Measurements from ENCODE around the gene TMEM63A. TPM values are rescaled to one million over a fixed set of nuclear protein-coding genes. Genes with fewer than 3 reads are reported as not detected.
A peak's percentile ranks its signal among the peaks of the same experiment; 100 is the strongest.

TMEM63A gene
- total RNA-seq, 1 experiment from 2014 or later: 93.9 TPM

GRCh38 chr1:225842788-225843425, 39.3 kb downstream of the TMEM63A start:
- DNase-seq: no peak
- intact Hi-C loops (cut with micrococcal nuclease; ENCODE audit: unreplicated experiment): loop anchor here (10.0 kb wide), 1 partner anchor 288 kb away; no protein-coding TSS in a partner anchor
- peaks cover 2% of the 10 kb centered on the region; the same call in 1 of the 2 replicates for H3K36me3 ChIP-seq (ENCODE audit: control insufficient read depth, insufficient read depth, low read length)
- Mint-ChIP-seq H3K4me1 (ENCODE audit: low read depth, unreplicated experiment) (no peaks in the 10 kb centered on the region), H3K9me3 (ENCODE audit: unreplicated experiment) (no peaks in the 10 kb centered on the region), H3K4me3 (ENCODE audit: unreplicated experiment) (no peak overlapping the region), H3K36me3 (ENCODE audit: insufficient read depth, unreplicated experiment) (peaks cover 72% of the 10 kb centered on the region), H3K27ac (ENCODE audit: unreplicated experiment) (peak overlapping the region; percentile 36), H3K27me3 (ENCODE audit: insufficient read depth, unreplicated experiment) (no peaks in the 10 kb centered on the region)
- no peak for TF ChIP-seq CTCF (IDR thresholded peaks at IDR 0.05; ENCODE audit: insufficient read depth in 1 of 2, low read depth in 1 of 2, low read length in 1 of 2, severe bottlenecking in 1 of 2, unreplicated experiment in 1 of 2)
- H3K9me3 ChIP-seq: no peaks in the 10 kb centered on the region
- H3K27me3 ChIP-seq (replicated peaks; ENCODE audit: control insufficient read depth, insufficient read depth, low read length): no peaks in the 10 kb centered on the region
- no peaks in the 10 kb centered on the region for H3K4me1 ChIP-seq
- CTCF ChIA-PET: interaction anchor here (0.7 kb wide), 1 partner anchor 65 kb away, joined by 3 read pairs; the partner anchor contains the start of gene SRP9
- POLR2A ChIA-PET: no interaction called here
- no TSS peak for BruUV-seq (replicated peaks)
- no peak overlapping the region for H3K4me3 ChIP-seq (ENCODE audit: low read depth, low read length)

GRCh38 chr1:225842074-225842473, 40.1 kb downstream of the TMEM63A start:
- intact Hi-C loops (cut with micrococcal nuclease; ENCODE audit: unreplicated experiment): loop anchor here (10.0 kb wide), 1 partner anchor 287 kb away; no protein-coding TSS in a partner anchor
- Histone ChIP-seq H3K4me1 (no peaks in the 10 kb centered on the region), H3K4me3 (ENCODE audit: low read depth, low read length) (no peak overlapping the region), H3K9me3 (no peaks in the 10 kb centered on the region), H3K27me3 (replicated peaks; ENCODE audit: control insufficient read depth, insufficient read depth, low read length) (no peaks in the 10 kb centered on the region), H3K36me3 (ENCODE audit: control insufficient read depth, insufficient read depth, low read length) (peaks cover 2% of the 10 kb centered on the region; the same call in 1 of the 2 replicates)
- no peak overlapping the region for H3K27ac Mint-ChIP-seq (ENCODE audit: unreplicated experiment)
- H3K27me3 Mint-ChIP-seq (ENCODE audit: insufficient read depth, unreplicated experiment): no peaks in the 10 kb centered on the region
- no TSS peak for BruUV-seq (replicated peaks)
- no peaks in the 10 kb centered on the region for H3K4me1 Mint-ChIP-seq (ENCODE audit: low read depth, unreplicated experiment)
- peaks cover 66% of the 10 kb centered on the region for H3K36me3 Mint-ChIP-seq (ENCODE audit: insufficient read depth, unreplicated experiment)
- no peaks in the 10 kb centered on the region for H3K9me3 Mint-ChIP-seq (ENCODE audit: unreplicated experiment)
- no peak overlapping the region for H3K4me3 Mint-ChIP-seq (ENCODE audit: unreplicated experiment)
- TF ChIP-seq CTCF (IDR thresholded peaks at IDR 0.05; ENCODE audit: insufficient read depth in 1 of 2, low read depth in 1 of 2, low read length in 1 of 2, severe bottlenecking in 1 of 2, unreplicated experiment in 1 of 2): no peak
- CTCF ChIA-PET: interaction anchor here (0.7 kb wide), 1 partner anchor 64 kb away, joined by 3 read pairs; the partner anchor contains the start of gene SRP9
- no peak for DNase-seq
- POLR2A ChIA-PET: no interaction called here

GRCh38 chr1:225840713-225841112, 41.5 kb downstream of the TMEM63A start:
- peaks cover 58% of the 10 kb centered on the region for H3K36me3 Mint-ChIP-seq (ENCODE audit: insufficient read depth, unreplicated experiment)
- no peak overlapping the region for H3K4me3 Mint-ChIP-seq (ENCODE audit: unreplicated experiment)
- no peak for DNase-seq
- no peak overlapping the region for H3K27ac Mint-ChIP-seq (ENCODE audit: unreplicated experiment)
- CTCF ChIA-PET: no interaction called here
- TF ChIP-seq CTCF (IDR thresholded peaks at IDR 0.05; ENCODE audit: insufficient read depth in 1 of 2, low read depth in 1 of 2, low read length in 1 of 2, severe bottlenecking in 1 of 2, unreplicated experiment in 1 of 2): no peak
- no peaks in the 10 kb centered on the region for H3K4me1 Mint-ChIP-seq (ENCODE audit: low read depth, unreplicated experiment)
- POLR2A ChIA-PET: no interaction called here
- intact Hi-C loops (cut with micrococcal nuclease; ENCODE audit: unreplicated experiment): loop anchor here (10.0 kb wide), 1 partner anchor 286 kb away; no protein-coding TSS in a partner anchor
- Histone ChIP-seq H3K36me3 (ENCODE audit: control insufficient read depth, insufficient read depth, low read length) (peaks cover 2% of the 10 kb centered on the region; the same call in 1 of the 2 replicates), H3K4me1 (no peaks in the 10 kb centered on the region), H3K27me3 (replicated peaks; ENCODE audit: control insufficient read depth, insufficient read depth, low read length) (no peaks in the 10 kb centered on the region), H3K4me3 (ENCODE audit: low read depth, low read length) (no peak overlapping the region), H3K9me3 (no peaks in the 10 kb centered on the region)
- BruUV-seq (replicated peaks): no TSS peak
- no peaks in the 10 kb centered on the region for H3K27me3 Mint-ChIP-seq (ENCODE audit: insufficient read depth, unreplicated experiment)
- H3K9me3 Mint-ChIP-seq (ENCODE audit: unreplicated experiment): no peaks in the 10 kb centered on the region
